Measurements from ENCODE around the gene EGFL8.
"Not testable (repeated sequence)": the region's sequence is repeated elsewhere in the genome, so short reads cannot be mapped to it uniquely, and the experiment has no call there.

Gene EGFL8

DNA sequence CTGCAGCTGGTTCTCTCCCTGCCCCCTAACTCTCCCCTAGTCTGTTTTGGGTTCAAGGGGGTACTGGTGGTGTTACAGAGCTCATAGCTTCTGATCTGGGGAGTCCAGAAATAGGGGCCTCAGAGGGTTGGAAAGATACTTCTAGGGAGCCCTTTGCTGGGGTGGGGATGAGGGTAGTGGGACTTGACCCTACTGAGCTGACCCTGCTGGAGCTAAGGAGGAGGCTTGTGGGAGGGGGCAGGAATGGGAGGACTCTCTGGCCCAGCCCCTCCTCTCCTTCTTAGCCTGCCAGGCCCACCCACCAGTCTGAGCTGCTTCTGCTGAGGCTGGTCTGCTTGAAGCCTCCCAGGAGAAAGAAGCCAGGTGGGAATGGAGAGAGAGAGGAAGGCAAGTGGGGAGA, at the start of gene EGFL8:
EGFL8 (plus strand) TSS at position 301 of the 400 bp plus-strand sequence. CDS start 1,571 bp downstream, outside the sequence.
- FAIRE-seq (no peak), DNase-seq (ENCODE audit: low spot score) (no peak)

- FAIRE-seq, result no peak
- no peak for DNase-seq (ENCODE audit: low spot score)
Measured at GRCh38 chr6:32114796-32115195, 49.6 kb upstream of the EGFL8 start.

- FAIRE-seq (no peak), DNase-seq (ENCODE audit: low spot score) (no peak)
Measured at GRCh38 chr6:32115623-32116022, 48.8 kb upstream of the EGFL8 start.

GRCh38 chr6:32116674-32117073, 47.7 kb upstream of the EGFL8 start:
- no peak for FAIRE-seq
- peak; percentile 45 for DNase-seq (ENCODE audit: low spot score)

GRCh38 chr6:32117461-32117860, 46.9 kb upstream of the EGFL8 start:
- FAIRE-seq, result no peak
- no peak for DNase-seq (ENCODE audit: low spot score)

GRCh38 chr6:32118782-32119628, 45.4 kb upstream of the EGFL8 start:
- FAIRE-seq (no peak), DNase-seq (ENCODE audit: low spot score) (peak; percentile 81)

- DNase-seq (ENCODE audit: low spot score) (no peak), FAIRE-seq (no peak)
Measured at GRCh38 chr6:32120573-32121059, 43.8 kb upstream of the EGFL8 start.

DNA sequence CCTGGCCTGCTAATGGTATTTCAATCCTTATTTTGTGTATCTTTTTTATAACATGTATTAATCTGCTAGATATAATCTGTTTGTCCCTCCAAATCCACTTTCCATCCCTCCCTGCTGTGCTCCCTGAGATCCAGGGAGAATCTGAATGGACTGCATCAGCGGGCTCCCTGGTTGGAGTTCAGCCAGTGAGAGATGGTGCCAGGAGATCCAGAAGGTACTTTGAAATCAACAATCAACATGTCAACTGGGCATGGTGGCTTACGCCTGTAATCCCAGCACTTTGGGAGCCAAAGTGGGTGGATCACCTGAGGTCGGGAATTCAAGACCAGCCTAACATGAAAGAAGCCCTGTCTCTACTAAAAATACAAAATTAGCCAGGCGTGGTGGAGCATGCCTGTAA, 40.7 kb upstream of the EGFL8 start:
- FAIRE-seq (no peak), DNase-seq (ENCODE audit: low spot score) (no peak)

GRCh38 chr6:32126880-32127279, 37.5 kb upstream of the EGFL8 start:
- DNase-seq (ENCODE audit: low spot score), result no peak
- no peak for FAIRE-seq

DNA sequence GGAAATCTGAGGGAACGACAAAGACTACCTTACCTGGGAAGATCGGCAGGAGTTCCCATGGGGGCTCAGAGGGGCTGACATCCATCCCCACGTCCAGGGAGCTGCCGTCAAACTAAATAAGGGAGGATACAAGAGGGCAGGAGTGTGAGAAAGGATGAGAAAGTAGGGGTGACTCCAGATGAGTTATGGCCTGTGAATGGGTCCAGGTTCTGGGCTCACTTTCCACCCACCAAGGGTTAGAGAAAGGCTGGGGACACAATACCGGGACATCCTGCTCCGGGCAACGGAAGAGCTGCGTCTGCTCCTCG, 37.0 kb upstream of the EGFL8 start:
- DNase-seq (ENCODE audit: low spot score) (no peak), FAIRE-seq (no peak)

GRCh38 chr6:32127717-32128592, 36.4 kb upstream of the EGFL8 start, which contains the start of gene ATF6B:
TSS of gene ATF6B (minus strand) at chr6:32128246. CDS start at chr6:32128207, 39 bp downstream.
- peak; percentile 98 for DNase-seq (ENCODE audit: low spot score)
- no peak for FAIRE-seq

- DNase-seq (ENCODE audit: low spot score), result no peak
- no peak for FAIRE-seq
Measured at GRCh38 chr6:32128751-32129296, 35.6 kb upstream of the EGFL8 start.

- DNase-seq (ENCODE audit: low spot score) (no peak), FAIRE-seq (no peak)
Measured at GRCh38 chr6:32129297-32130088, 34.9 kb upstream of the EGFL8 start.

DNA sequence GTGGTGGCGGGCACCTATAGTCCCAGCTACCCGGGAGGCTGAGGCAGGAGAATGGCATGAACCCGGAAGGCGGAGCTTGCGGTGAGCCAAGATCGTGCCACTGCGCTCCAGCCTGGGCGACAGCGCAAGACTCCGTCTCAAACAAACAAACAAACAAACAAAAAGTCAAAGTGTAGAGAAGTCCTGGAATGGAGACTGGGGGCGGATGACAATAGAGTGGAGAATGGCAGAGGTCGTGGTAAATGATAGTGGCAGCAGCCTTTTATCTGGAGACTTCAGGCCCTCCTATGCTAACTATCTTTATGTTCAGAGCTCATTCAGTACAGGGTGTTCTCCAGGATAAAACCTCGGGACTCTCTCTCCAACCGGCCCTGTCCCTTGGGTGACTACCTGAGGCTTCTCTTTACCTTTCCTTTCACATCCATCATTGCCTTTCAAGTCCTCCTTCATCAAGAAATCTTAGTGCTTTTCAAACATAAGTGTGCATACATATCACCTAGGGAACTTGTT, 32.9 kb upstream of the EGFL8 start:
- DNase-seq (ENCODE audit: low spot score) (no peak), FAIRE-seq (no peak)

DNA sequence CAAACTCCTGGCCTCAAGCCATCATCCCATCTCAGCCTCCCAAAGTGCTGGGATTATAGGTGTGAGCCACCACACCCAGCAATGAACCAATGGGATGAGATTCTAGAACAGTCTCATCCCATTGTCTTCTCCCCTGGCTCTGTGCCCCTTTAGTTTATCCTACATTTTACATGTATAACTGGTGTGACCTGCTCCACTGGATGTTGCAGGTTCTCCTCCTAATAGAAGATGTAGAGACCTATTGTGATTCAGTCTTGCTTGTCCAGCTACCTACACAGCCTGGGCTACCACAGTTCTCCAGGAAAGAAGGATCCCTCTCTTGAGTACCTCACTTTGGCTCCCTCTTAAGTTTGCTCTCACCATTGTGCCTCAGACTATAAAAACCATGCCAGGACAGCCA, 32.3 kb upstream of the EGFL8 start:
- FAIRE-seq, result no peak
- DNase-seq (ENCODE audit: low spot score), result no peak

DNA sequence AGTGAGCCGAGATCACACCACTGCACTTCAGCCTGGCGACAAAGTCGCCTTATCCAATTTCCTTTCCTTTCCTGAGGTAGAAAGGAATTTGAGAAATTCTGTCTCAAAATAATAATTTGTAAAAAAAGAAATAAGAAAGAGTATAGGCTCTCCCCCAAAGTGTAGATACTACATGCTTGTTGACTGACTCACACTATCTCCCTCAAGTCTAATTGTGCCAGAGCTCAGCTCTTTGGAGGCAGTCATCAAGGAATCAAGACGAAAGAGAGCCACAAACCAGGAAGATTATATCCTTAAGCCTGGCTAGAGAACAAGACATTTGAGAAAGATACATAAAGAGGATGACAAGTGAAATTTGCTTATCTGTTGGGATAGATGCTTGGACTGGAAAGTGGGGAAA, 30.6 kb upstream of the EGFL8 start:
- DNase-seq (ENCODE audit: low spot score), result no peak
- no peak for FAIRE-seq

DNA sequence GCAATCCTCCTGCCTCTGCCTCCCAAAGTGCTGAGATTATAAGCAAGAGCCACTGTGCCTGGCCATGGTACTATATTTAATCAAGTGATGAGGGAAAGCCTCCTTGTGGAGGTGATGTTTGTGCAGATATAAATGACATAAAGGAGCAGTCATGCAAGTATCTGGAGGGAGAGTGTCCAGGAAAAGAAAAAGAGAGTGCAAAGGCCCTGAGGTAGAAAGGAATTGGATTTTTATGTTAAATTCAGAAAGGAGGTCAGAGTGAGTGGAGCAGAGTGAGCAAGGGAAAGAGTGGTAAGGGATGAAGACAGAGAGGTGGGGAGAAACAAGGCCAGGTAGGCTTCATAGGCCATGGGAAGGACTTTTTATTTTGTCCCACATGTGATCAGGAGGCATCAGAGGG, 26.9 kb upstream of the EGFL8 start:
- DNase-seq (ENCODE audit: low spot score), result no peak
- FAIRE-seq, result no peak

GRCh38 chr6:32139590-32139989, 24.8 kb upstream of the EGFL8 start:
- no peak for FAIRE-seq
- DNase-seq (ENCODE audit: low spot score), result no peak

GRCh38 chr6:32140420-32141046, 23.9 kb upstream of the EGFL8 start:
- FAIRE-seq (no peak), DNase-seq (ENCODE audit: low spot score) (no peak)

- DNase-seq (ENCODE audit: low spot score); FAIRE-seq: not testable (repeated sequence)
Measured at GRCh38 chr6:32144238-32144637, 20.2 kb upstream of the EGFL8 start.
